HepG2 (cell line): ENCODE measurements around the gene ZNF582. TPM values are rescaled to one million over a fixed set of nuclear protein-coding genes. Genes with fewer than 3 reads are reported as not detected.
A peak's percentile ranks its signal among the peaks of the same experiment; 100 is the strongest.

Experiments used
- ATAC-seq: fragments of 200-7000 bp; cut with Tn5 transposase; 3 replicates; pipeline ENCODE4 v1.9.1; 2020; ENCODE audit warnings: mild to moderate bottlenecking, moderate library complexity
- BruUV-seq: library from RNA; stranded (reverse); fragments of 400-500 nt; replicated peaks from 2 replicates; lab custom pipeline; 2021; lab: Mats Ljungman, UMichigan
- CTCF ChIA-PET: fragments of 300-600 bp; formaldehyde crosslinking; extraction: SDS; loops from one replicate; lab custom pipeline; 2021; ENCODE audit warnings: low total read pairs, inconsistent platforms, low intra/inter-chr PET ratio; lab: Yijun Ruan, JAX
- POLR2A ChIA-PET: fragments of 350-600 bp; sonication (Branson Sonifier 250); formaldehyde crosslinking; loops from one replicate; lab custom pipeline; 2020; ENCODE audit warnings: antibody characterized with exemption, inconsistent platforms; lab: Yijun Ruan, JAX
- DNase-seq: peaks from one replicate; pipeline ENCODE4 v3.0.0-alpha.2; 2015; ENCODE audit warnings: low spot score
- FAIRE-seq: peaks from 3 replicates; lab custom pipeline; 2011; peaks lifted over from hg19 to GRCh38; lab: Jason Lieb, UNC
- H2AFZ ChIP-seq: one replicate; pipeline ENCODE4 v1.6.1; 2011; ENCODE audit warnings: low read length, inconsistent platforms
- H3K27ac ChIP-seq: fragments of 300-600 bp; 3 replicates; pipeline ENCODE4 v1.8.0; 2011; ENCODE audit warnings: mixed run types, mild to moderate bottlenecking, mixed read lengths, low read length, inconsistent platforms; ENCODE audit not compliant: insufficient read depth; ENCODE audit errors: extremely low read length
- H3K27me3 ChIP-seq, 2 experiments: fragments of 200-600 bp in 1 of 2; 2 replicates in 1 of 2; 3 replicates in 1 of 2; pipeline versions ENCODE4 v1.6.0 to v1.8.0; 2011; ENCODE audit warnings: low read length in 2 of 2, mild to moderate bottlenecking in 2 of 2, moderate library complexity in 2 of 2, inconsistent platforms in 1 of 2; ENCODE audit not compliant: insufficient read depth in 2 of 2, control insufficient read depth in 1 of 2
- H3K36me3 ChIP-seq, 2 experiments: fragments of 200-600 bp in 1 of 2; replicated peaks in 1 of 2; 2 replicates in 1 of 2; 3 replicates in 1 of 2; pipeline versions ENCODE4 v1.5.1 to v1.8.0; 2011; ENCODE audit warnings: low read length in 2 of 2, inconsistent platforms in 1 of 2; ENCODE audit not compliant: insufficient read depth in 2 of 2, control insufficient read depth in 1 of 2
- H3K4me1 ChIP-seq: 2 replicates; pipeline ENCODE4 v1.5.1; 2012; ENCODE audit warnings: low read length, inconsistent platforms; ENCODE audit not compliant: insufficient read depth
- H3K4me2 ChIP-seq: 2 replicates; pipeline ENCODE4 v1.6.0; 2011; ENCODE audit warnings: low read depth, low read length, inconsistent platforms
- H3K4me3 ChIP-seq, 3 experiments: fragments of 200-600 bp in 1 of 3; sonication (generic), shearing (Covaris generic) in 1 of 3; replicated peaks in 1 of 3; 2 replicates each; pipeline ENCODE4 v1.5.1; 2011 to 2016; ENCODE audit warnings: low read length in 3 of 3, inconsistent platforms in 2 of 3, low read depth in 2 of 3, mild to moderate bottlenecking in 2 of 3, control low read depth in 1 of 3, mixed read lengths in 1 of 3; ENCODE audit not compliant: insufficient read depth in 1 of 3
- H3K79me2 ChIP-seq: one replicate; pipeline ENCODE4 v1.6.1; 2011; ENCODE audit warnings: low read length, inconsistent platforms; ENCODE audit not compliant: insufficient read depth
- H3K9ac ChIP-seq: 2 replicates; pipeline ENCODE4 v1.6.0; 2011; ENCODE audit warnings: mild to moderate bottlenecking, low read depth, low read length, inconsistent platforms; ENCODE audit not compliant: insufficient read depth
- H3K9me3 ChIP-seq: 2 replicates; pipeline ENCODE4 v1.5.1; 2012; ENCODE audit warnings: mild to moderate bottlenecking, low read length
- H4K20me1 ChIP-seq: 2 replicates; pipeline ENCODE4 v1.6.0; 2011; ENCODE audit warnings: inconsistent platforms, mild to moderate bottlenecking, low read length, moderate library complexity; ENCODE audit not compliant: insufficient read depth
- CREB3 ChIP-seq: sonication (generic); formaldehyde crosslinking; IDR thresholded peaks from 2 replicates; pipeline ENCODE4 v1.5.0; 2020; ENCODE audit warnings: missing genetic modification reagents
- HCFC1 ChIP-seq: fragments of 150-350 bp; IDR thresholded peaks from 2 replicates; pipeline ENCODE4 v1.6.1; 2014; ENCODE audit warnings: low read depth, low read length
- SMARCC2 ChIP-seq: fragments of 450-650 bp; IDR thresholded peaks from 2 replicates; pipeline ENCODE4 v1.6.1; 2017; ENCODE audit warnings: antibody characterized with exemption, mild to moderate bottlenecking
- ZBTB2 ChIP-seq: sonication (generic); formaldehyde crosslinking; IDR thresholded peaks from 2 replicates; pipeline ENCODE4 v1.8.0; 2022; ENCODE audit warnings: low read depth, missing genetic modification reagents
- ZBTB49 ChIP-seq: sonication (generic); formaldehyde crosslinking; IDR thresholded peaks from 2 replicates; pipeline ENCODE4 v1.4.0; 2020; ENCODE audit warnings: missing genetic modification reagents, borderline replicate concordance
- ZNF547 ChIP-seq: sonication (generic); formaldehyde crosslinking; IDR thresholded peaks from 2 replicates; pipeline ENCODE4 v1.5.1; 2020; ENCODE audit warnings: mild to moderate bottlenecking, missing genetic modification reagents
- ZNF891 ChIP-seq: sonication (generic); formaldehyde crosslinking; IDR thresholded peaks from 2 replicates; pipeline ENCODE4 v1.5.0; 2020; ENCODE audit warnings: mild to moderate bottlenecking, missing genetic modification reagents
- WGBS: methylation state at CpG from one replicate; pipeline ENCODE4 v1.1.6; 2017; ENCODE audit warnings: low lambda C conversion rate; 5-methylcytosine and 5-hydroxymethylcytosine counted together
- in situ Hi-C: cut with HindIII; loops from 2 replicates; pipeline ENCODE4 v1.10.0; 2017; ENCODE audit warnings: low pct_unique_long_range_greater_than_20kb; ENCODE audit not compliant: extremely low pct_ligation_motif_present
- intact Hi-C: fragments of 100-400 bp; cut with micrococcal nuclease; formaldehyde crosslinking; loops from one replicate; pipeline ENCODE4 v1.10.0; 2022; ENCODE audit not compliant: unreplicated experiment
- polyA plus RNA-seq, 8 experiments: library from polyadenylated mRNA; depleted of rRNA in 3 of 8; stranded (reverse) in 7 of 8; unstranded in 1 of 8; fragments of >200 nt; fragmentation: Illumina TruSeq in 4 of 8; extraction: Trizol in 4 of 8; gene quantifications; 2 replicates each; pipeline versions ENCODE4 v1.2.1 to v1.2.3, GENCODE V29; 2011 to 2016; ENCODE audit warnings: low read depth in 4 of 8, missing spikeins in 1 of 8, mixed read lengths in 1 of 8; ENCODE audit not compliant: insufficient read depth in 1 of 8
- total RNA-seq, 5 experiments: library from RNA; depleted of rRNA; stranded (reverse); fragments of >200 nt; fragmentation: Illumina TruSeq; extraction: Trizol; gene quantifications; 2 replicates each; pipeline ENCODE4 v1.2.3, GENCODE V29; 2016; ENCODE audit warnings: low read depth in 1 of 5
- TF ChIP-seq, protein P1 (sequence below): sonication (generic); formaldehyde crosslinking; IDR thresholded peaks from 2 replicates; pipeline ENCODE4 v1.8.1; 2023; ENCODE audit warnings: mild to moderate bottlenecking, inconsistent platforms, moderate library complexity, missing genetic modification reagents, borderline replicate concordance
- TF ChIP-seq, protein P2 (sequence below): sonication (generic); formaldehyde crosslinking; IDR thresholded peaks from 2 replicates; pipeline ENCODE4 v1.4.0; 2020; ENCODE audit warnings: mild to moderate bottlenecking, missing genetic modification reagents
- TF ChIP-seq, protein P3 (sequence below): sonication (generic); formaldehyde crosslinking; IDR thresholded peaks from 2 replicates; pipeline ENCODE4 v1.8.0; 2022; ENCODE audit warnings: missing genetic modification reagents, mild to moderate bottlenecking, borderline replicate concordance

The ZNF582 gene
- total and polyA plus RNA-seq, 2 of the 13 experiments (the other 11 are each of a cell fraction or from before 2014, with no cell fraction given) = 0.83 to 1.6 TPM

DNA sequence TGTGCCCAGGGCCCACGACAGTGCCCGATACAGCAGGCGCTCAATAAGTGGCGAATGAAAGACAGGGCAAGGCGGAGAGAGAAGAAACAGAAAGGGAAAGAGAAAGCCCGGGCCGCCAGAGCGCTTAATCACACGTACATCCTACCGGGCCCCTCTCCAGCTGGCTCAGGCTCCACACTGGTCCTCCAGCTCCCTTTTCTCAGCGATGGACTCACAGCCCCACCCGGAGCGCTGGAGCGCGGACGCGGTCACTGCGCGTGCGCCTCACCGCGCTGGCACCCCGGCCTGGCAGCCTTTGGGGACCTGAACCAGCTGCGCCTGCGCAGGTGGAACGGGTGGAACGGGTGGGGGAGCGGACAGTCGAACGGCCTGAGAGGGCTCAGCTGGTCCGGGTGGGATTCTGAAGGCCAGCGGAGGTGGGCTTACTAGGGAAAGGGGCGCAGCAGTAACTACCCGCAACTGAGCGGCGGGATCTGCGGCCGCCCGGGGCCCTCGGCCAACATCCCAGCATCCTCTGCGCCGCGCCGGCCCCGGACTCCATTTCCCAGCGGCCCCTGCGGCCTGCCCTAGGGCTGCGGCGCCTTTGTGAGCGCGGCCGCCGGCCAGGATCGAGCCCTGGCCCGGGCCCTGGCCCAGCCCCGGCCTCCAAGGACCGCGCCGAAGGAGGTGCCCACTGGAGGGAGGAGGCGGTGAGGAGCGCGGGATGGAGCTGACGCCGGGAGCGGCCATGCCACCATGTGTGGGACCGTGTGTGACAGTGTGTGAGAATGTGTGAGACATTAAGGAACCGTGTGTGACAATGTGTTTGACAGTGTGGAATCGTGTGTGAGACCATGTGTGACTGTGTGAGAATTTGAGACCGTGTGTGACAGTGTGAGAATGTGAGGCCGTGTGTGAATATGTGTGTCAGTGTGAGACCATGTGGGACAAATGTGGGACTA, 10.7 kb upstream of the ZNF582 start, which contains the start of gene ZNF583 (continued):
- 0 out of 2 replicates have a peak, but pooled peaks have one; percentile 27 for TF ChIP-seq ZBTB2 (CRISPR knock-in tag)
- TF ChIP-seq ZBTB49 = no peak
- no peak for TF ChIP-seq SMARCC2
- TF ChIP-seq, all 625 proteins: peak for 185

GRCh38 chr19:56403261-56403660, 9.9 kb upstream of the ZNF582 start:
- in situ Hi-C loops = no loop called here
- TF ChIP-seq, protein P1, sequence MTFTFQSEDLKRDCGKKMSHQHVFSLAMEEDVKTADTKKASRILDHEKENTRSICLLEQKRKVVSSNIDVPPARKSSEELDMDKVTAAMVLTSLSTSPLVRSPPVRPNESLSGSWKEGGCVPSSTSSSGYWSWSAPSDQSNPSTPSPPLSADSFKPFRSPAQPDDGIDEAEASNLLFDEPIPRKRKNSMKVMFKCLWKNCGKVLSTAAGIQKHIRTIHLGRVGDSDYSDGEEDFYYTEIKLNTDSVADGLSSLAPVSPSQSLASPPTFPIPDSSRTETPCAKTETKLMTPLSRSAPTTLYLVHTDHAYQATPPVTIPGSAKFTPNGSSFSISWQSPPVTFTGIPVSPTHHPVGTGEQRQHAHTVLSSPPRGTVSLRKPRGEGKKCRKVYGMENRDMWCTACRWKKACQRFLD = no peak
- TF ChIP-seq CREB3 (CRISPR knock-in tag) (no peak), ZNF547 (no peak), HCFC1 (no peak), ZNF891 (CRISPR knock-in tag) (no peak)
- TF ChIP-seq, protein P2, sequence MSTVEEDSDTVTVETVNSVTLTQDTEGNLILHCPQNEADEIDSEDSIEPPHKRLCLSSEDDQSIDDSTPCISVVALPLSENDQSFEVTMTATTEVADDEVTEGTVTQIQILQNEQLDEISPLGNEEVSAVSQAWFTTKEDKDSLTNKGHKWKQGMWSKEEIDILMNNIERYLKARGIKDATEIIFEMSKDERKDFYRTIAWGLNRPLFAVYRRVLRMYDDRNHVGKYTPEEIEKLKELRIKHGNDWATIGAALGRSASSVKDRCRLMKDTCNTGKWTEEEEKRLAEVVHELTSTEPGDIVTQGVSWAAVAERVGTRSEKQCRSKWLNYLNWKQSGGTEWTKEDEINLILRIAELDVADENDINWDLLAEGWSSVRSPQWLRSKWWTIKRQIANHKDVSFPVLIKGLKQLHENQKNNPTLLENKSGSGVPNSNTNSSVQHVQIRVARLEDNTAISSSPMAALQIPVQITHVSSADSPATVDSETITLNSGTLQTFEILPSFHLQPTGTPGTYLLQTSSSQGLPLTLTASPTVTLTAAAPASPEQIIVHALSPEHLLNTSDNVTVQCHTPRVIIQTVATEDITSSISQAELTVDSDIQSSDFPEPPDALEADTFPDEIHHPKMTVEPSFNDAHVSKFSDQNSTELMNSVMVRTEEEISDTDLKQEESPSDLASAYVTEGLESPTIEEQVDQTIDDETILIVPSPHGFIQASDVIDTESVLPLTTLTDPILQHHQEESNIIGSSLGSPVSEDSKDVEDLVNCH = no peak
- TF ChIP-seq, protein P3, sequence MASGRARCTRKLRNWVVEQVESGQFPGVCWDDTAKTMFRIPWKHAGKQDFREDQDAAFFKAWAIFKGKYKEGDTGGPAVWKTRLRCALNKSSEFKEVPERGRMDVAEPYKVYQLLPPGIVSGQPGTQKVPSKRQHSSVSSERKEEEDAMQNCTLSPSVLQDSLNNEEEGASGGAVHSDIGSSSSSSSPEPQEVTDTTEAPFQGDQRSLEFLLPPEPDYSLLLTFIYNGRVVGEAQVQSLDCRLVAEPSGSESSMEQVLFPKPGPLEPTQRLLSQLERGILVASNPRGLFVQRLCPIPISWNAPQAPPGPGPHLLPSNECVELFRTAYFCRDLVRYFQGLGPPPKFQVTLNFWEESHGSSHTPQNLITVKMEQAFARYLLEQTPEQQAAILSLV (CRISPR knock-in tag) = no peak
- TF ChIP-seq, all 625 proteins: peak for 0
- H3K9ac ChIP-seq = peak overlapping the region; percentile 86; the same call in 1 of the 2 replicates
- H2AFZ ChIP-seq = no peak overlapping the region
- intact Hi-C loops = no loop called here
- 83% methylated on average over 9 of the region's 9 CpGs for WGBS
- H3K4me3 ChIP-seq = peak overlapping the region; percentile 65 to 84 (median 79)
- no peaks in the 10 kb centered on the region for H3K79me2 ChIP-seq
- H3K36me3 ChIP-seq = peaks cover 1 to 6% of the 10 kb centered on the region in 2 experiments; a peak in 1 of 5 replicates
- TSS peak; percentile 80 for BruUV-seq
- ATAC-seq (no peak), FAIRE-seq (no peak), DNase-seq (no peak)
- POLR2A ChIA-PET = interaction anchor here (0.6 to 1.7 kb wide), 8 partner anchors 11 to 1599 kb away, joined by 3 to 13 read pairs (median 4); partner anchors contain the start of genes ZNF264, ZNF582, ZNF606 and ZNF787
- peak overlapping the region; percentile 95 for H3K4me2 ChIP-seq
- H3K27ac ChIP-seq = peak overlapping the region; percentile 70
- peaks cover 64% of the 10 kb centered on the region for H3K9me3 ChIP-seq
- peaks cover 16% of the 10 kb centered on the region for H3K4me1 ChIP-seq
- CTCF ChIA-PET = interaction anchor here (1.4 kb wide), 1 partner anchor 93 kb away, joined by 3 read pairs; no protein-coding TSS in a partner anchor
- no peaks in the 10 kb centered on the region for H4K20me1 ChIP-seq
- H3K27me3 ChIP-seq = no peaks in the 10 kb centered on the region; a peak in 1 of 5 replicates
